GM21528 (cell line): ENCODE results near the gene GLRA1.
"Not testable (repeated sequence)": the region's sequence is repeated elsewhere in the genome, so short reads cannot be mapped to it uniquely, and the experiment has no call there.

Experiments used
- ATAC-seq: cut with Tn5 transposase; IDR thresholded peaks from one replicate; pipeline ENCODE4 v1.9.1; 2021; ENCODE audit warnings: mild to moderate bottlenecking, moderate library complexity; ENCODE audit not compliant: unreplicated experiment, low FRiP score

GLRA1 gene

DNA sequence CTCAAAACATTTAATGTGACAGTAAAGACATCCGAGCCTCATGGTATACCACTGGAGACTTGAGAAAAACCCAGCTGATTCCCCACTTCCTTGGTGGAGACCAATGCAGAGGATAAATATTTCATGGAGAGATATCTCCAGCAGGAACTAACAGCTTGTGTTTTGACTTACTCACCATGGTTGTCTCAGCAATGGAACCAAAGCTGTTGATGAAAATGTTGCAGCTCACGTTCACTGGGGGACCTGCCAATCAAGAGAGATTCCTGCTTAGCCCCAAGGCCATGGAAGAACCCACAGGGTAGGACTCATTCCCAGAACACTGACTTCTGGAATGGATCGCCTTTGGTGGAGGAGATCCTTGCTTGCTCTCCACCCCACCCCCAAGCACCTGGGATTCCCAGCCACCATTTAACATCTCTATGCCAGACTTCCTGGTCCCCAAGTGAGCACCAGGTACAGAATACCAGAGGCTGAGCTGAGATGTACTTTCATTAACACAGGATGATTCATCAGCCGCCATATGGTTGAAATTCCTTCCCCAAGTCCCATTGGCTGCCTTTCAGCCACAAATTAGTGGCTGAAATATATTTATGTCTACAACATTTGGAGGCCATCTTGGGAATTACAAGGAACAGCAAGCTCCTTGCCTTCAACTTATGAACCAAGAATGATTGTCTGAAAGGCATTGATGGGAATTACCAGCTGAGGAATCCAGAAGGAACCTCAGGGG, 37.9 kb downstream of the GLRA1 start:
- ATAC-seq = no peak

DNA sequence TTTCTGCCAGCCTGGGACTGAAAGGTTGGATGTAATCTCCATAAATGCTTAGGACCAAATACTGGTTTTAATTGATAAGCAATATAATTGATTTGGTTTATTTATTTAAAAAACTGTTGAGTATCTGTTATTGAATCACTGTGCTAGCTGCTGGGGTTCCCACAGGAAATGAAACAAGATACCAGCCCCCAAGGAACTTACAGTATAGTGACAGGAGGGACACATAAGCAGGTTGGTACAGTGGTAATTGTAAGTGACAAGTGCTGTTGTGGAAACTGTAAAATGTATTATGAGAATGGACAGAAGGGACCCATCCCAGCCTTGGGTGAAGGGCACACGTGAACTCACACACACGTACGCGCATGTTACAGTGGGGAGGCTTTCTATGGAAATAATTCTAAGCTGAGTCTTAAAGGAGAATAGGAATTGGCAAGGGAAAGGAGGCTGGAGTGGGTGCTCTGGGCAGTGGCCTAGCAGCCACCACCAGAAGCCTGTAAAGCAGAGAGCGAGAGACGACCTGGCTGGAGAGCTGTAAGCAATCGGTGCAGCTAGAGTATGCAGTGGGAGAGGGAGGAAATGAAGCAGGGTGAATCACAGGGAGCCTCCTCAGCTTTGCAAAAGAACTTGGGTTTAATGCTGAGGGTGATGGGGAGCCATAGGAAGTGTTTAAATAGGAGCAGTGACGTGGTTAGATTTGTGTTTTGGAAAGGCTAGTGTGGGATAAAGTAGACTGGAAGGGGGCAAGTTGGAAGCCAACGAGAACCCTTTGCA, 39.3 kb downstream of the GLRA1 start:
- ATAC-seq = no peak

GRCh38 chr5:151881621-151882225, 42.9 kb downstream of the GLRA1 start:
- no peak for ATAC-seq

DNA sequence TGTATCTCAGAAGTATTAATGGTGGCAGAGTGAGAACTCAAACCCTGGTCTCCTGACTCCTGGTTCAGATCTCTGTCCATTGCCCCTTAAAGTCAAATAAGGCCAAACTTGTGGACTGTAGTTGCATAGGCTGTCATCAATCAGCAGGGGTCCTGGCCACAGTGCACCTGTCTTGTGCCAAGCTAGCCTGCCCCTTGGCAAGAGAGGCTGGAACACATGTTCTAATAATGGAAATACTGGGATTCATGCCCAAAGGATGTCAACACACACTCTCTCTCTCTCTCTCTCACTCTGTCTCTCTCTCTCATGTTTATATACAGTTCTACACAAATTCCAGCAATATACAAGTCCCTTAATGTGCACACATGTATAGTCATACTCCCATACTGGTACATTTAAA, 44.3 kb downstream of the GLRA1 start:
- no peak for ATAC-seq

- ATAC-seq = no peak
Observed at GRCh38 chr5:151873701-151874100, 51.0 kb downstream of the GLRA1 start.

- no peak for ATAC-seq
Observed at GRCh38 chr5:151872701-151873100, 52.0 kb downstream of the GLRA1 start.

DNA sequence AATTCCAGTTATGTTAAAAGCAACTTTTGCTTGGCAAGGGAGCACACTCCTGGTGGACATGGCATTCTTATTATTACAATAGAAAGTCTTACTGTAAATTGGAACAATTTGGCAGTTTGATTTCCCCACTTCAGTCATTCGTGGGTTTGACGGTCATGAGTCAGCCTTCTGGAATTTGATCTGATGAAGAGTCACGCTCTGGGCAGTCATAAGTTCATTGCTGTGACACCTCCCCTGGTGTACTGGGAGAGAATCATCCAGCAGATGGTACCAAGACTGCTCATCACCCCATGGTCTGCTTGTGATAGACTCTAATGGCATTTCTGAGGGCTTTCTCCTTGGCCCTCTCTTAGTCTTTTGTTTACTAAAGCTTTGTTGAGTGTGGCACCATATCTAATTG, 53.8 kb downstream of the GLRA1 start:
- ATAC-seq = no peak

- no peak for ATAC-seq
Observed at GRCh38 chr5:151870271-151870670, 54.4 kb downstream of the GLRA1 start.

DNA sequence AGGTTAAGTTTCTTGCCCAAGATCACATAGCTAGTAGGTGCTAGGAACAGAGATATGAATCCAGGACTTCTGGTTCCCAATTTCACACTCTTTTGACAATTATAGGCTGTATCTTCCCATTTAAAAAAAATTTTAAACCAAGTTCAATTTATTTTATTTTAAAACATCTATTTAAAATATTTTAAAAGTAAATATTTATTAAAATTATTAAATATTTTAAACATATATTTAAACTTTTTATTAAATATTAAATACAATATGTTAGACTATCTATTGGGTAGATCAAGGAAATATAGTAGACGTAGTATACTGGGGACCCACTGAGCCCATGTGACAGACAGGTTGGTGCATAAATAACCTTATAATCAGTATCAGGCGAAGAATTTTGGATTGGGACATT, 54.8 kb downstream of the GLRA1 start:
- ATAC-seq = no peak

DNA sequence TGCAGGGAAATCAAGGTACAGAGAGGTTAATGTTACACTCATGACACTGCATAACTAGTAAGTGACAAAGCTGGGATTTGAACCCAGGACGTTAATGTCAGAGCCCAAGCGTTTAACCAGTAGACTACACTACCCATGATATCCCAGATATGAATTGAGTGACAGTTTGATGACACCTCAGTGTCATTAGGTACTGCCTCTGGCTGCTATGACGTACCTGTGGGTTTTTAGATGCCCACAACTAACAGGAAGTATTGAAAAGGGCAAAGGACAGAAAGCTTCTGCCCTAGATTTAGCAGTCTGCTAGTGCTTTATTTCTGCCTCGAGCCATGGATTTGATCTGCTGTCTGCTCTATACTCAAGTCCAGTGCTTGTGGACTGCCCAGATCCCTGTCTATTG, 56.2 kb downstream of the GLRA1 start:
- ATAC-seq = no peak

GRCh38 chr5:151864061-151864748, 60.4 kb downstream of the GLRA1 start:
- no peak for ATAC-seq

GRCh38 chr5:151863566-151863965, 61.1 kb downstream of the GLRA1 start:
- ATAC-seq = no peak

GRCh38 chr5:151862811-151863472, 61.7 kb downstream of the GLRA1 start:
- no peak for ATAC-seq

- not testable (repeated sequence) for ATAC-seq
Observed at GRCh38 chr5:151860867-151861266, 63.8 kb downstream of the GLRA1 start.

DNA sequence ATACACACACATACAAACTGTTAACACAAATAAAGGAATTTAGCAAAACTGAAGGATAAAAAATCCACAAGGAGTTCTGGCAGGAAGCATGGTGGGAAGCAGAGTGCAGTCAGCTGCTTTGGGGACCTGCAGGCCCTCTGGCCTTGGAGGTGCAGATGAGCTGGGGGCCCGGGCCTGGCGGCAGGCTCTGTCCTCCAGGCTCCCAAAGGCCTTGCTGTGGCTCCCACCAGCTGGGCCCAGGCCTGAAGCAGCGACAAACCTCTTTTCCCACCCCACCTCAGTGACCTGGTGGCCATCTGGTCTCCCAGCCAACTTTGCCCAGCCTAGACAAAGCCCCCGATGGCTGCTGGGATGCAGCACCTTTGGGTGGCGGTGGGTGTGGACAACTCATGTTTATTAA, 67.8 kb downstream of the GLRA1 start:
- ATAC-seq = no peak

DNA sequence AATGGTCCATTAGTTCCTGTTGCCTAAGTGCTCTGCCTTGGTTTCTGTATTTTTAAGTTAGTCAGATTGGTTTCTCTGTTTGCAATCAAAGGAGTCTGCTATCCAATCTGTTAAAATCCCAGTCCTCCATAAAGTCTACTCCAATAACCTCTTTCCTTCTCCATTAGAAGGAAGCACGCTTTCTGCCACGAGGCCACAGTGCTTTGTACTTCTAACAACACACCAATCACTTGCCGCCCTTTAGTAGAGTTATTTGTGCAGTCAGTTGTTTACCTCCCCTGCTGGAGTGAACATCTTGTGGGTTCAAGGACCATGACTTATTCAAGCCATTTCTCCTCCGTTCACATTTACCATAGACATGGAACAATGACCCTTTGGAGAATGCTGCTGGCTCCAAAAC, 69.0 kb downstream of the GLRA1 start:
- no peak for ATAC-seq

GRCh38 chr5:151847871-151848270, 76.8 kb downstream of the GLRA1 start:
- ATAC-seq = no peak

GRCh38 chr5:151846765-151847164, 77.9 kb downstream of the GLRA1 start:
- no peak for ATAC-seq

DNA sequence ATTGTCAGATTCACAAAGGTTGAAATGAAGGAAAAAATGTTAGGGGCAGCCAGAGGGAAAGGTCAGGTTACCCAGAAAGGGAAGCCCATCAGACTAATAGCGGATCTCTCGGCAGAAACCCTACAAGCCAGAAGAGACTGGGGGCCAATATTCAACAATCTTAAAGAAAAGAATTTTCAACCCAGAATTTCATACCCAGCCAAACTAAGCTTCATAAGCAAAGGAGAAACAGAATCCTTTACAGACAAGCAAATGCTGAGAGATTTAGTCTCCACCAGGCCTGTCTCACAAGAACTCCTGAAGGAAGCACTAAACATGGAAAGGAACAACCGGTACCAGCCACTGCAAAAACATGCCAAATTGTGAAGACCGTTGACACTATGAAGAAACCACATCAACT, 91.8 kb downstream of the GLRA1 start:
- not testable (repeated sequence) for ATAC-seq

DNA sequence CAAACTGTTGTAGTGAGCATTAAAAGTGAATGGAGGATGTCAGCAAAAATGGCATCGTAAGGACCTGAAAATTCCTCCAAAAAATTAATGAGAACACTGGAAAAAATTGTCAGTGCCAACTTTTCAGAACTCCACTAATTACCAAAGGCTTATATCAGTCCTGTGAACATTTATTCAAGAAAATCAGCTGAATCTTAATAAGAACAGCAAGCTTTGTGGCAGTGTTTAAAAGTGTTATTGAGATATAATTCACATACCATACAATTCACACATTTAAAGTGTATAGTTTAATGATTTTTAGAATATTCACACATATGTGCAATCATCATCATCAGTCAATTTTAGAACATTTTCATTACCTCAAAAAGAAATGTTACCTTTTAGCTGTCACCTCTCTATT, 95.3 kb downstream of the GLRA1 start:
- no peak for ATAC-seq

DNA sequence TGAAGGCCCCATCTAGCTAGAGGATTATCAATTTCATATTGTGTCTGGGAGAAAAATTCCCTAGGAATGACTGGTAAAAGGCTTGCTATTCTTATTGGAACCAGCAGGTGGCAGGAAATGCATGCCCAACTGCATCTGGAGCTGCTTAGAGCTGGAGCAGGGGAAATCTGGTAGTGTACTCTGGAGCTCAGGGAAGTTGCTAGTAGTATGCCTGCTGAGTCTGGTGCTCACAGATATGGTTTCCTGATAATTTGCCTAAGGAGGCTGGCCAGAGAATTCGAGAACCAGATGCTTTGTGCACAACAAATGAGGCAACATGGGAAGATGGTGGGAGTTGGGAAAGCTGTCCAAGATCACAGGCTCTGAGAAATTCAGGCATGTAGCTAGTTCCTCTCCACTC, 99.2 kb downstream of the GLRA1 start:
- peak; percentile 56 for ATAC-seq
